Fibroblast of the aortic adventitia (primary cell): ENCODE results near the gene TMEM94. TPM values are rescaled to one million over a fixed set of nuclear protein-coding genes. Genes with fewer than 3 reads are reported as not detected.

Source experiments
- small RNA-seq: library from RNA; depleted of rRNA; stranded (forward); fragments of <200 nt; gene quantifications from one replicate; pipeline ENCODE3, GENCODE V24; 2012
- total RNA-seq: library from RNA; depleted of rRNA; stranded (reverse); fragments of >200 nt; gene quantifications from 2 replicates; pipeline ENCODE4 v1.2.3, GENCODE V29; 2012; ENCODE audit warnings: low replicate concordance

Gene TMEM94
- total RNA-seq, 1 donor, result 29.7 TPM

Small RNA genes lying within 50 kb of the gene (small RNA-seq; reads per million reads assigned to genes)
- gene RF00019 (not detected), gene RNU6-938P (not detected)

Other genes starting within 250 kb of the TMEM94 start
- 8.7 and 14.0 TPM in 2 replicates for gene GGA3, start 195.0 kb upstream of the TMEM94 start, total RNA-seq
- gene MRPS7, start 194.8 kb upstream of the TMEM94 start, total RNA-seq, result 31.0 and 83.6 TPM in 2 replicates
- gene MIF4GD, start 185.4 kb upstream of the TMEM94 start, total RNA-seq, result 3.8 and 9.9 TPM in 2 replicates
- 8.7 and 11.0 TPM in 2 replicates for gene SLC25A19, start 167.2 kb upstream of the TMEM94 start, total RNA-seq
- 54.3 and 57.6 TPM in 2 replicates for gene GRB2, start 51.0 kb upstream of the TMEM94 start, total RNA-seq
- 5.6 and 8.0 TPM in 2 replicates for gene CASKIN2, start 58.9 kb downstream of the TMEM94 start, total RNA-seq
- 8.0 and 11.4 TPM in 2 replicates for gene TSEN54, start 59.9 kb downstream of the TMEM94 start, total RNA-seq
- 0.09 TPM in 1 of 2 replicates, not detected in the other for gene LLGL2, start 69.1 kb downstream of the TMEM94 start, total RNA-seq
- gene MYO15B, start 131.2 kb downstream of the TMEM94 start, total RNA-seq, result 1.4 and 16.8 TPM in 2 replicates
- not detected in 2 replicates for gene SMIM5, start 176.8 kb downstream of the TMEM94 start, total RNA-seq
- 17.6 and 22.2 TPM in 2 replicates for gene RECQL5, start 210.5 kb downstream of the TMEM94 start, total RNA-seq
- 45.8 and 93.8 TPM in 2 replicates for gene SAP30BP, start 210.7 kb downstream of the TMEM94 start, total RNA-seq